ENCODE data around the gene MGAT4B. TPM values are rescaled to one million over a fixed set of nuclear protein-coding genes. Genes with fewer than 3 reads are reported as not detected.

Gene MGAT4B
- total RNA-seq, 2 donors from 2014 or later, result 82.7 to 142 TPM

- intact Hi-C loops (cut with DNase I), result no loop called here
- no peak for TF ChIP-seq POLR2A (IDR thresholded peaks at IDR 0.05)
- no peak for TF ChIP-seq POLR2AphosphoS5 (IDR thresholded peaks at IDR 0.05)
- no peak for TF ChIP-seq CTCF (IDR thresholded peaks at IDR 0.05)
- Histone ChIP-seq H3K27ac (no peak overlapping the region), H3K9me3 (no peaks in the 10 kb centered on the region), H3K27me3 (replicated peaks; ENCODE audit: insufficient read depth) (no peaks in the 10 kb centered on the region), H3K36me3 (peaks cover 6 to 30% of the 10 kb centered on the region in 2 donors), H3K4me3 (no peak overlapping the region), H3K4me1 (replicated peaks) (peaks cover 2% of the 10 kb centered on the region)
- no peak for DNase-seq (ENCODE audit: low spot score)
- 94% methylated on average over 12 of the region's 12 CpGs for WGBS
These were observed 32.2 kb downstream of the MGAT4B start for GRCh38 chr5:179774442-179774841.

- Histone ChIP-seq H3K27me3 (replicated peaks; ENCODE audit: insufficient read depth) (no peaks in the 10 kb centered on the region), H3K4me3 (no peak overlapping the region), H3K27ac (no peak overlapping the region), H3K36me3 (peaks cover 7 to 38% of the 10 kb centered on the region in 2 donors), H3K4me1 (replicated peaks) (peaks cover 2% of the 10 kb centered on the region), H3K9me3 (no peaks in the 10 kb centered on the region)
- 90% methylated on average over 9 of the region's 9 CpGs for WGBS
- no peak for TF ChIP-seq POLR2AphosphoS5 (IDR thresholded peaks at IDR 0.05)
- no peak for TF ChIP-seq CTCF (IDR thresholded peaks at IDR 0.05)
- no peak for TF ChIP-seq POLR2A (IDR thresholded peaks at IDR 0.05)
- intact Hi-C loops (cut with DNase I), result no loop called here
- no peak for DNase-seq (ENCODE audit: low spot score)
These were observed 33.0 kb downstream of the MGAT4B start for GRCh38 chr5:179773686-179774040.

- Histone ChIP-seq H3K27me3 (replicated peaks; ENCODE audit: insufficient read depth) (no peaks in the 10 kb centered on the region), H3K4me1 (replicated peaks) (peaks cover under 1% of the 10 kb centered on the region), H3K36me3 (peaks cover 7 to 38% of the 10 kb centered on the region in 2 donors), H3K27ac (no peak overlapping the region), H3K9me3 (no peaks in the 10 kb centered on the region), H3K4me3 (no peak overlapping the region)
- TF ChIP-seq POLR2AphosphoS5 (IDR thresholded peaks at IDR 0.05) (no peak), POLR2A (IDR thresholded peaks at IDR 0.05) (no peak), CTCF (IDR thresholded peaks at IDR 0.05) (no peak)
- no peak for DNase-seq (ENCODE audit: low spot score)
- intact Hi-C loops (cut with DNase I), result no loop called here
- 90% methylated on average over 6 of the region's 6 CpGs for WGBS
These were observed 34.3 kb downstream of the MGAT4B start for GRCh38 chr5:179772351-179772750.

- intact Hi-C loops (cut with DNase I), result no loop called here
- Histone ChIP-seq H3K27me3 (replicated peaks; ENCODE audit: insufficient read depth) (no peaks in the 10 kb centered on the region), H3K27ac (no peak overlapping the region), H3K4me3 (no peak overlapping the region), H3K9me3 (no peaks in the 10 kb centered on the region), H3K4me1 (replicated peaks) (no peaks in the 10 kb centered on the region), H3K36me3 (peaks cover 7 to 38% of the 10 kb centered on the region in 2 donors)
- TF ChIP-seq CTCF (IDR thresholded peaks at IDR 0.05) (no peak), POLR2A (IDR thresholded peaks at IDR 0.05) (no peak), POLR2AphosphoS5 (IDR thresholded peaks at IDR 0.05) (no peak)
- no peak for DNase-seq (ENCODE audit: low spot score)
- 87% methylated on average over 4 of the region's 4 CpGs for WGBS
These were observed 35.3 kb downstream of the MGAT4B start for GRCh38 chr5:179771311-179771895.

- Histone ChIP-seq H3K27me3 (replicated peaks; ENCODE audit: insufficient read depth) (no peaks in the 10 kb centered on the region), H3K4me3 (no peak overlapping the region), H3K9me3 (no peaks in the 10 kb centered on the region), H3K4me1 (replicated peaks) (no peaks in the 10 kb centered on the region), H3K27ac (no peak overlapping the region), H3K36me3 (peaks cover 7 to 42% of the 10 kb centered on the region in 2 donors)
- DNase-seq (ENCODE audit: low spot score), result no peak
- WGBS, result 90% methylated on average over 5 of the region's 5 CpGs
- TF ChIP-seq CTCF (IDR thresholded peaks at IDR 0.05) (no peak), POLR2A (IDR thresholded peaks at IDR 0.05) (no peak), POLR2AphosphoS5 (IDR thresholded peaks at IDR 0.05) (no peak)
- intact Hi-C loops (cut with DNase I), result no loop called here
These were observed 36.9 kb downstream of the MGAT4B start for GRCh38 chr5:179769796-179770195.
